Stimulated activated naive B cell treated with anti-CD40 and anti-IgM and Interleukin-4, amounts not matched to agents 10 μg/mL and 1 μg/mL and 100 μg/mL, for 72 hours (primary cell): ENCODE results near the gene TCERG1L.
"Not testable (repeated sequence)": the region's sequence is repeated elsewhere in the genome, so short reads cannot be mapped to it uniquely, and the experiment has no call there.

Experiments used
- ATAC-seq, 2 donors: fragments of 150-1000 bp; cut with Tn5 transposase; replicated peaks; 2 replicates each; pipeline ENCODE4 v1.10.0; 2021; ENCODE audit warnings: moderate library complexity in 1 of 2
- DNase-seq: peaks from one replicate; pipeline ENCODE4 v3.0.0; 2021
- H3K27ac Mint-ChIP-seq: one replicate; pipeline ENCODE4 v1.8.0; 2022; ENCODE audit warnings: mild to moderate bottlenecking, mixed read lengths
- H3K27me3 Mint-ChIP-seq, 2 donors: one replicate each; pipeline ENCODE4 v1.8.0; 2022; ENCODE audit warnings: mixed read lengths in 2 of 2
- H3K36me3 Mint-ChIP-seq, 2 donors: one replicate each; pipeline ENCODE4 v1.8.0; 2022; ENCODE audit warnings: mixed read lengths in 2 of 2, mild to moderate bottlenecking in 1 of 2
- H3K4me1 Mint-ChIP-seq, 2 donors: one replicate each; pipeline ENCODE4 v1.8.0; 2022; ENCODE audit warnings: mixed read lengths in 2 of 2, mild to moderate bottlenecking in 1 of 2
- H3K4me3 Mint-ChIP-seq, 2 donors: one replicate each; pipeline ENCODE4 v1.8.0; 2022; ENCODE audit warnings: mild to moderate bottlenecking in 2 of 2, mixed read lengths in 2 of 2, moderate library complexity in 1 of 2
- H3K9me3 Mint-ChIP-seq, 2 donors: one replicate each; pipeline ENCODE4 v1.8.0; 2022; ENCODE audit warnings: mixed read lengths in 2 of 2, mild to moderate bottlenecking in 1 of 2

The TCERG1L gene

DNA sequence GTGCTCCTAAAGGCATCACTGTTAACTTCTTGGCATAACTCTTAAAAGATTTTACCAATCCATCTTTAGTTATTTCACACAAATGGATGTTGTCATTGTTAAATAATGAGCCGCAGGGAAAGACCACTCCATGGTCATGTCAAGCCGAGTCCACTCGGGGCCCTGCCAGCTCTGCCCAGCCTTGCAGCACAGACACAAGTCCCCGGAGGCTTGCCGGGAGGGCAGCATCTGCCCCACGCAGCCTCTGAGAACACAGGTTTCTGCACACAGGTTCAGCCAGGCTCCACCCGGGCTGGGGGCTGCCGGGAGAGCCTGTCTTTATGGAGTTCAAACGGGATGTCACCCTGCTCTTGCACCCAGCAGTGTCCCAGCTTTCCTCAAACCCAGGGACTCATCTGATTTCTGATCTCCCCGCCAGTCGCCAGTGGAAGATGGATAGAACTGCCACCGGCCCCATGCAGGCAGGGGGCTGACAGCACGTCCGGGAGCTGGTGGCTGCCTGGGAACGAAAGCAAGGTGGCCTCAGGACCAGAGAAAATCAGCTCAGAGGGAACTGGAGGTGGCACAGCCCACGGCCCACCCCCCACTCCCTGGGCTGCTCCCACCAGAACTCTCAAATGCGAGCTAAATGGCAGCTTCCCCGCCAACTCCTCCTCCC, 156.2 kb downstream of the TCERG1L start:
- Mint-ChIP-seq H3K36me3 (no peaks in the 10 kb centered on the region), H3K9me3 (peaks cover 13 to 17% of the 10 kb centered on the region in 2 donors)

DNA sequence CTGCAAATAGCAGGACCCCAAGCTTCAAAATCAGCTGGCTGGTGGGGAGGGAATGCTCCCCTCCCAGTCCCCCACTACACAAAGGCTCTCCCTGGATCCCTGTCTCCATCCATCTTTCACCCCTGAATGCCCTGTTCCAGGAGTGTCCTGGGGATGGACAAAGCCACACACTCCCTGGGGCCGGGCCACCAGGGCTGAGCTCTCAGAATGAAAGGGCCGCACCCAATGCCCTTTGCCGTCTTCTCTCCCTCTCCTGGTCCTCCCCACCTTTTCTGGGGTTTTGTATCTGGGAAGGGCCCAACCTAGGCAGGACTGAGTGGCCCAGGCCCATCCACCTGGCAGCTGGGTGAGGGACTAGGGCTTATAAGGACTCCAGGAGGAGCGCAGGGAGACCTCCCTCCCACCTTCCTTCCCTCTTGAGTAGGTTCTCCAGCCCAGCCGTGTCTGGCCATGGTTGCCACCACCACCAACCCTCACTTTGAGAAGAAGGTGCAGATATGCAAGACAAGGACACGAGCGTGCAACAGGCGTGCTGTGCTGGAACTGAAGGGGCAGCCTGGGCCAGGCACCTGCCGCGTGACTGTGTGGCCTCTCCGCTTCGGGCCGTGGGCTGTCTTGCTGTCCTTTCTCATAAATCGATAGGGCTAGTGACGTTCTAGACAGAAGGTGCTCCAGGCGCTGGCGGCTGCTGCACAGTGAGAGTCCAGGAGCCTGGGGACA, 157.1 kb downstream of the TCERG1L start:
- ATAC-seq (no peak), DNase-seq (no peak)
- H3K27me3 Mint-ChIP-seq = peaks cover 0 to 13% of the 10 kb centered on the region in 2 donors
- H3K36me3 Mint-ChIP-seq = no peaks in the 10 kb centered on the region
- H3K4me3 Mint-ChIP-seq = no peak overlapping the region
- no peaks in the 10 kb centered on the region for H3K4me1 Mint-ChIP-seq
- no peak overlapping the region for H3K27ac Mint-ChIP-seq
- peaks cover 13 to 17% of the 10 kb centered on the region in 2 donors for H3K9me3 Mint-ChIP-seq

More for the DNA sequence above, 156.2 kb downstream of the TCERG1L start:
- no peak overlapping the region for H3K27ac Mint-ChIP-seq
- DNase-seq (no peak), ATAC-seq (no peak)
- H3K4me3 Mint-ChIP-seq = no peak overlapping the region
- no peaks in the 10 kb centered on the region for H3K4me1 Mint-ChIP-seq
- H3K27me3 Mint-ChIP-seq = peaks cover 0 to 13% of the 10 kb centered on the region in 2 donors

DNA sequence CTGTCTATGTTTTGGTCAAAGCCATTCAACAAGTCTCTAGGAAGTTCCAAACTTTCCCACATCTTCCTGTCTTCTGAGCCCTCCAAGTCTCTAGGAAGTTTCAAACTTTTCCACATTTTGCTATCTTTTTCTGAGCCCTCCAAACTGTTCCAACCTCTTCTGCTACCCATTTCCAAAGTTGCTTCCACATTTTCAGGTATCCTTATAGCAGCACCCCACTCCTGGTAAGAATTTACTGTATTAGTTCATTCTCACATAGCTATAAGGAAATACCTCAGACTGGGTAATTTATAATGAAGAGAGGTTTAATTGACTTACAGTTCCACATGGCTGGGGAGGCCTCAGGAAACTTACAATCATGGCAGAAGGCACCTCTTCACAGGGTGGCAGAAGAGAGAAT, 159.1 kb downstream of the TCERG1L start:
- H3K36me3 Mint-ChIP-seq = not testable (repeated sequence)

DNA sequence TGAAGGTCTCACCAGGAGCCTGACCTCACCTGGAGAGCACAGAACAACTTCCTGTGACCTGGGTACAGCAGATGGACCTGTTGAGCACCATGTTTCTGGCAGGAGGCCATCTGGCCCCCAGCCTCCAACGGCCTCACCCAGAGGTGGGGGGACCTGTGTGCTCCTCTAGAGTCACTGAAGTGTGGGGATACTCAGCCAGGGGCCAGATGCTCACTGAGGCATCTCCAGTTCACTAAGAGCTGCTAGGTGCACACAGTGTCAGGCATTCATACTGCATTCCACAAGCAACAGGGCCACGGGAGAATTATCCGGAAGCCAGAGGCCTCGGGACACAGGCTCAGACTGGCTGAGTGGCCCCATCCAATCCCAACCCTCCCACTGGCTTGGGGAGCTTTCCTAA, 161.4 kb downstream of the TCERG1L start:
- Mint-ChIP-seq H3K4me1 (no peaks in the 10 kb centered on the region), H3K27ac (no peak overlapping the region), H3K36me3 (no peaks in the 10 kb centered on the region), H3K9me3 (peaks cover 17 to 23% of the 10 kb centered on the region in 2 donors), H3K27me3 (no peaks in the 10 kb centered on the region), H3K4me3 (no peak overlapping the region)
- ATAC-seq (no peak), DNase-seq (no peak)

More for the DNA sequence above, 159.1 kb downstream of the TCERG1L start:
- peaks cover 17 to 23% of the 10 kb centered on the region in 2 donors for H3K9me3 Mint-ChIP-seq
- not testable (repeated sequence) for DNase-seq, H3K4me3 Mint-ChIP-seq, H3K27me3 Mint-ChIP-seq, H3K4me1 Mint-ChIP-seq, ATAC-seq, H3K27ac Mint-ChIP-seq

DNA sequence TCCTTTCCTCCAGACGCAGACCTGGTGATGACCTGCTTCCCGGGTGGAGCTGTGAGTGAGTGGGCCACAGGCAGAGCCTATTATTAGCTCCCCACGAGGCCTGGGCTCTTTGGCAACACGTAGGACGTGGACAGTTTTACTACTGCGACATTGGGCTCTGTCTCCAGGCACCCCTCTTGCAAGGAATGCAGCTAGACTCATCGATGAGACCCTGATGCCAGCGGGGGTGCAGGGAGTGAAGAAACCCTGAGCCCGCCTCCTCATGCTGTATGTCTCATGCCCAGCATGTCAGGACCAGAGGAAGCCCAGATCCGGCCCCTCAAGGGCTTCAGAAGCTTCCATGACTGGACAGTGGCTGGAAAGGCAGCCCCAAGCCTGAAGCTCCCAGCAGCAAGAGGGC, 161.9 kb downstream of the TCERG1L start:
- Mint-ChIP-seq H3K36me3 (no peaks in the 10 kb centered on the region), H3K27ac (no peak overlapping the region), H3K9me3 (peaks cover 17 to 23% of the 10 kb centered on the region in 2 donors), H3K27me3 (no peaks in the 10 kb centered on the region), H3K4me3 (no peak overlapping the region), H3K4me1 (no peaks in the 10 kb centered on the region)
- DNase-seq (no peak), ATAC-seq (no peak)

DNA sequence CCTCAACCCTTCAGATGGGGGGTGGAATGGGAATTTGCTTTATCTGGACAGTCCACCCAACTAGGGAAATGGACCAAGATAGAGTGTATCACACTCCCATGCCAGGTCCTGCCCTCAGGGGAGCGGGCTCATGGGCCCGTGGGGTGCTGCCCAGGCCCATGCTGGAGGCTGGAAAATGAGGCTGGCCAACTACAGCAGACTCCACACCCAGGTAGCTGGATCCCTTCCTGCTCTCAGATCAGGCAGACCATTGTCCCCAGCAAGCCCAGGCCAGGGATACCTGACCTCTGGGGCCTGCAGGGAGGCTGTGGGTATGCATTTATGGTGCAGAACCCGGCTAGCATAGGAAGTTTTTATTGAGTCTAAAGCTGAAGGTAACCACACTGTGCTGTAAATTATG, 162.4 kb downstream of the TCERG1L start:
- no peak overlapping the region for H3K4me3 Mint-ChIP-seq
- H3K4me1 Mint-ChIP-seq = no peaks in the 10 kb centered on the region
- DNase-seq = no peak
- peaks cover 17 to 25% of the 10 kb centered on the region in 2 donors for H3K9me3 Mint-ChIP-seq
- no peak for ATAC-seq
- H3K36me3 Mint-ChIP-seq = no peaks in the 10 kb centered on the region
- no peak overlapping the region for H3K27ac Mint-ChIP-seq
- no peaks in the 10 kb centered on the region for H3K27me3 Mint-ChIP-seq

DNA sequence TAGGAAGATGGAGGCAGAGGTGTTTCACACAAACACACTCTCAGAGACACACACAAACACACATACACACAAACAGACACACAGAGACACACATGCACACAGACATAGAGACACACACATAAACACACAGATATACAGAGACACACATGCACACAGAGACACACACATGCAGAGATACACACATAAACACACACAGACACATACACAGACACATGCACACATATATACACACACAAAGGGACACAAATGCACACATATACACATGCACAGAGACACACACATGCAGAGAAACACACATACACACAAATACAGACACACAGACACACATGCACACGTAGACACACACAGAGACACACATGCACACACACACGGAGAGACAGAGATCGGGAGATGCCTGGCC, 163.3 kb downstream of the TCERG1L start:
- Mint-ChIP-seq H3K27ac (no peak overlapping the region), H3K27me3 (no peaks in the 10 kb centered on the region), H3K4me1 (no peaks in the 10 kb centered on the region), H3K9me3 (peaks cover 17 to 29% of the 10 kb centered on the region in 2 donors), H3K36me3 (no peaks in the 10 kb centered on the region), H3K4me3 (no peak overlapping the region)
- DNase-seq (no peak), ATAC-seq (no peak)

DNA sequence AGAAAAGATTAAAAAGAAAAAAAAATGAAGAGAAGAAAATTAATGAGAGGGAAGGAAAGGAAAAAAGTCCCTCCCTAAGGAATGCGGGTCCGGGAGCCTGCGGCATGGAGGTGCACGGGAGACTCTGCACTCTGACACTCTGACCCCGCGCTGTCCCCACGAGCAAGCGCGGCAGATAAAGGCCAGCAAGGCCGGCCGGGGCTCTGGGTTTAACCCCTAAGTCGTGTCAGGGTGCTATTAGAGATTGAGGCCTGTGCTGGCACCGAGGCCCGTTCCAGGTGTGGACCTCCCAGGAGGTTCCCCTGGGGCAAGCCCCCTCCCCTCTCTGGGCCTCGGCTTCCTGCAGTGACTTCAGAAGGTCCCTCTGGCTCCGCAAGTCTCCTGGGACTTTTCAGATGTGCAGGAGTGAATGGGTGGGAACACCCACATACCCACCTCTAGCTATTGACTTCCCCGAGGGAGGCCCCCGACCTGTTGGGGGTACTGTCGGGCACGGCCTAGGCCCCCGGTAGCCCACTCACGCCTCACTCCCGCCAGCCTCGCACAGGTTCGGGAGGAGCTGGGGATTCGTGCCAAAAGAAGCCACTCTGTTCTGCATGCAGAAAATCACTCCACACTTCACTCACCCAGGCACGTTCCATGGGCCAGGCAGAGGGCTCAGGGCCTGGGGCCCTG, 164.1 kb downstream of the TCERG1L start:
- no peak overlapping the region for H3K27ac Mint-ChIP-seq
- DNase-seq (no peak), ATAC-seq (no peak)
- H3K9me3 Mint-ChIP-seq = peaks cover 12 to 23% of the 10 kb centered on the region in 2 donors
- H3K27me3 Mint-ChIP-seq = no peaks in the 10 kb centered on the region
- H3K4me3 Mint-ChIP-seq = no peak overlapping the region
- no peaks in the 10 kb centered on the region for H3K4me1 Mint-ChIP-seq
- H3K36me3 Mint-ChIP-seq = no peaks in the 10 kb centered on the region

DNA sequence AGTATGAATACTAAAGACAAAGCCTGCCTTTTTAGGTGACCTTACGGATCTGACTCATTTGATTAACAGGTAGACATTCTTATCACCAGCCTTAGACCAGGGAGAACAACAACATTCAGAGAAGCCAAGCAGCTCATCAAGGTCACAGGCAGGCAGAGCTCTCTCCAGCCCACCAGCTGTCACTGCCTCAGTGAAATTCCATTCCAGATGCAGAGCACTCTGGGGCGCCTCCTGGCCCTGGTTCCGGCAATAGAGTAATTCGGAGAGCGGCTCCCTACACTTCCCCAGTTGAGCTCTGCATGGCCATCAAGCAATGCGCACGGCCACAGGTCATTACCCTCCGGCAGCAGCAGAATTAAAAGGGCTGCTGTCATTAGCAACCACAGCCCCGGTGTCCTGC, 164.7 kb downstream of the TCERG1L start:
- no peak overlapping the region for H3K27ac Mint-ChIP-seq
- no peak overlapping the region for H3K4me3 Mint-ChIP-seq
- H3K9me3 Mint-ChIP-seq = peaks cover 7 to 18% of the 10 kb centered on the region in 2 donors
- no peaks in the 10 kb centered on the region for H3K27me3 Mint-ChIP-seq
- ATAC-seq (no peak), DNase-seq (no peak)
- H3K4me1 Mint-ChIP-seq = no peaks in the 10 kb centered on the region
- H3K36me3 Mint-ChIP-seq = no peaks in the 10 kb centered on the region

DNA sequence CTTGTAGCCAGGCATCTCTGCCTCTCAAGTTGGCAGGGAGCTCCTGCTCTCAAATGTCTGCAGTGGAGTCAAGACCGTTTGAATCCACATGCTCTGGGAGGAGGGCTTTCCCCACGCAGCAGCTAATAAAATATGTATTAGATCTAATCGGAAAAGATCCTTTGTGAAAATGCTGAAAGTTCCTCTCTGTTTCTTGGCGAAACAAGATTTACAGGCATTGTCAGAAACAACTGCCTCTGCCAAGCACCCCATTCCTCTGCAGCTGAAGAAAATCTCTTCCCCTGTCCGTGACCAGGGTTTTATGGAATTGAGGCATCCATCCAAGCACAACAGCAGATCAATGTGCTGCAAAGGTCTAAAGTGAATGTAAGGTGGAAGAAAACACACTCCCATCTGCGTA, 165.8 kb downstream of the TCERG1L start:
- Mint-ChIP-seq H3K36me3 (no peaks in the 10 kb centered on the region), H3K27me3 (no peaks in the 10 kb centered on the region), H3K4me3 (no peak overlapping the region), H3K27ac (no peak overlapping the region), H3K9me3 (peaks cover 5 to 14% of the 10 kb centered on the region in 2 donors), H3K4me1 (no peaks in the 10 kb centered on the region)
- ATAC-seq (no peak), DNase-seq (no peak)

DNA sequence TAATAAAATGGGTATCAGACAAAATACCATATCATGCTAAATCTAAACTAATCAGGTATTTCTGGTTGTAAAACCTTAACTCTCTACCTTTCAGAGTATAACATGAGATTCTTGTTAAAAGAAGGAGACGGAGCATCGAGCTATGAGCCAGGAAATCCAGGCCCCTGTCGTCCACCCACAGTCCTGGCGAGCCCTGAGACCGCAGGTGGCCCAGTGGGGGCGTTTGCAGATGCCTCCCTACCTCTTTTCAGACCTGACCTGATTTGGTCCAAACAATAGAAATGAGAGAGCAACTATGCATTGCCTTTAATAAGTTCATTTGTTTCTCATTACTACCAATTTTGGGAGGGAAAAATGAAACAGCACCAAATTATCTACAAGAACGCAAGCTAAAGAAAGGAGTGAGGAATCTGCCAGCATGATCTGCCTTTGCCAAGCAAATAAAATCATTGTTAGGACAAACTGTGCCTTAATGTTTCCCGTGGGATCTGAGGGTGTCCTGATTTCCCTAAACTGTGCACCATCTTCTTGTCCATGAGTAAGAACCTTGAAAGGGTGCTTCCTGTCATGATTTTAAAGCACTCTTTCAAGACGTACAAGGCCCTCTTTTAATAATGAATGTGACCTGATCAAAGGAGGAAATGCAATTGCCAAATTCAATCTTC, 166.7 kb downstream of the TCERG1L start:
- Mint-ChIP-seq H3K27ac (no peak overlapping the region), H3K36me3 (no peaks in the 10 kb centered on the region), H3K4me1 (no peaks in the 10 kb centered on the region), H3K9me3 (peaks cover 4 to 12% of the 10 kb centered on the region in 2 donors), H3K27me3 (no peaks in the 10 kb centered on the region), H3K4me3 (no peak overlapping the region)
- ATAC-seq = no peak
- no peak for DNase-seq

DNA sequence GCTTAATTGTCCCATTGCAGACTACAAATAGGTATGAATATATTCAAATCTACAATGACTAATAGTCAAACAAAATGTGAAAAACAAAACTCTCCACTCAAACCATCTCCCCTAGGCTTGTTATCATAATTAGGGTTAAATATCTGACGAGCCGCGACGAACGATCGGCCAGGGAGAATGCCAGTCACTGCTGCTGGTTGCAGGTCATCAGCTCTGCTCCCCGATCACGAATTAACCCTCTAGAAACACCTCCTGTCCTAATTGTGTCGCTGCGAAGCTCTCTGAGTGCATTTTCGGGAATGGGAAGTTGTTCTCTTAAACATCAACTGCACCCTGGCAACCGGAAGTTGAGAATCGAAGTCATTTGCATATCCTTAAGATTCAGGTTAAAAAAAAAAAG, 167.3 kb downstream of the TCERG1L start:
- no peak for ATAC-seq
- H3K9me3 Mint-ChIP-seq = peaks cover 4 to 12% of the 10 kb centered on the region in 2 donors
- H3K27me3 Mint-ChIP-seq = no peaks in the 10 kb centered on the region
- H3K27ac Mint-ChIP-seq = no peak overlapping the region
- no peaks in the 10 kb centered on the region for H3K4me1 Mint-ChIP-seq
- no peak for DNase-seq
- H3K4me3 Mint-ChIP-seq = no peak overlapping the region
- H3K36me3 Mint-ChIP-seq = no peaks in the 10 kb centered on the region

DNA sequence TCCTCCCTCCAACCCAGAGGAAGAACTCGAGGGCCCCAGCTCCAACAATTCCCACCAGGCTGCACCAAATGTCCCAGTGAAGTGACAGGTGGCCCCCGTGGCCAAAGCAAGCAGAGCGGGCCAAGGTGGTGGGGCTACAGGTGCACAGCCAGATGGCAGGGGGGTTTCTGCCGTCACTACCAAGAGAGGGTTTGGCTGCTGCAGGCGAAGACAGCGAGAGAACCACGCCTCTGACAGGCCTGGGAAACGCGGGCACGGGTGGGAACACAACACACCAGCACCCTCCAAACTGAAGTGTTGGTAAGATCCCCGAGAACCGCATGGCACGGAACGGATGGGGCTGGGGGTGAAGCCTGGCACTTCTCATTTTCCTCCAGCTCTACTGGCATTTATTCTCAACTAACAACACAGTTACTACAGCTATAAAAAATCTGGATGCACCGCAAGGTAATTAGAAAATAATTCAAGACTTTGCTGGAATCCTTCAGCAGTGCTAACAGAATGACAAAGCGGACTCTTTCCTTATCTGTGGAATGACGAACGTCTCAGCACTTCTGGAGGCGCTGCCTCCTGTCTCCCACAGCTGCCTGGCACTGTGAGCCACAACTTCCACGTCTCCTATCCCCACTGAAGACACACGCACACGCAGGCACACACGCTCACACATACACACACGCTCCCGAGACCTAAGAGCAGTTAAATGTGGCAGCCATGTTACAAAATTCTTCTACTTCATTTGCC, 167.9 kb downstream of the TCERG1L start:
- no peak overlapping the region for H3K4me3 Mint-ChIP-seq

More for the DNA sequence above, 167.9 kb downstream of the TCERG1L start:
- no peaks in the 10 kb centered on the region for H3K36me3 Mint-ChIP-seq
- H3K4me1 Mint-ChIP-seq = no peaks in the 10 kb centered on the region
- no peak for ATAC-seq
- H3K9me3 Mint-ChIP-seq = peaks cover 4 to 12% of the 10 kb centered on the region in 2 donors
- no peaks in the 10 kb centered on the region for H3K27me3 Mint-ChIP-seq
- no peak for DNase-seq
- no peak overlapping the region for H3K27ac Mint-ChIP-seq
